HG03039 (cell line): ENCODE results near the gene METTL16.
"Not testable (repeated sequence)": the region's sequence is repeated elsewhere in the genome, so short reads cannot be mapped to it uniquely, and the experiment has no call there.

Source experiments
- ATAC-seq: cut with Tn5 transposase; IDR thresholded peaks from one replicate; pipeline ENCODE4 v1.9.1; 2021; ENCODE audit warnings: mild to moderate bottlenecking, moderate library complexity; ENCODE audit not compliant: unreplicated experiment

METTL16 gene, protein sequence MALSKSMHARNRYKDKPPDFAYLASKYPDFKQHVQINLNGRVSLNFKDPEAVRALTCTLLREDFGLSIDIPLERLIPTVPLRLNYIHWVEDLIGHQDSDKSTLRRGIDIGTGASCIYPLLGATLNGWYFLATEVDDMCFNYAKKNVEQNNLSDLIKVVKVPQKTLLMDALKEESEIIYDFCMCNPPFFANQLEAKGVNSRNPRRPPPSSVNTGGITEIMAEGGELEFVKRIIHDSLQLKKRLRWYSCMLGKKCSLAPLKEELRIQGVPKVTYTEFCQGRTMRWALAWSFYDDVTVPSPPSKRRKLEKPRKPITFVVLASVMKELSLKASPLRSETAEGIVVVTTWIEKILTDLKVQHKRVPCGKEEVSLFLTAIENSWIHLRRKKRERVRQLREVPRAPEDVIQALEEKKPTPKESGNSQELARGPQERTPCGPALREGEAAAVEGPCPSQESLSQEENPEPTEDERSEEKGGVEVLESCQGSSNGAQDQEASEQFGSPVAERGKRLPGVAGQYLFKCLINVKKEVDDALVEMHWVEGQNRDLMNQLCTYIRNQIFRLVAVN

DNA sequence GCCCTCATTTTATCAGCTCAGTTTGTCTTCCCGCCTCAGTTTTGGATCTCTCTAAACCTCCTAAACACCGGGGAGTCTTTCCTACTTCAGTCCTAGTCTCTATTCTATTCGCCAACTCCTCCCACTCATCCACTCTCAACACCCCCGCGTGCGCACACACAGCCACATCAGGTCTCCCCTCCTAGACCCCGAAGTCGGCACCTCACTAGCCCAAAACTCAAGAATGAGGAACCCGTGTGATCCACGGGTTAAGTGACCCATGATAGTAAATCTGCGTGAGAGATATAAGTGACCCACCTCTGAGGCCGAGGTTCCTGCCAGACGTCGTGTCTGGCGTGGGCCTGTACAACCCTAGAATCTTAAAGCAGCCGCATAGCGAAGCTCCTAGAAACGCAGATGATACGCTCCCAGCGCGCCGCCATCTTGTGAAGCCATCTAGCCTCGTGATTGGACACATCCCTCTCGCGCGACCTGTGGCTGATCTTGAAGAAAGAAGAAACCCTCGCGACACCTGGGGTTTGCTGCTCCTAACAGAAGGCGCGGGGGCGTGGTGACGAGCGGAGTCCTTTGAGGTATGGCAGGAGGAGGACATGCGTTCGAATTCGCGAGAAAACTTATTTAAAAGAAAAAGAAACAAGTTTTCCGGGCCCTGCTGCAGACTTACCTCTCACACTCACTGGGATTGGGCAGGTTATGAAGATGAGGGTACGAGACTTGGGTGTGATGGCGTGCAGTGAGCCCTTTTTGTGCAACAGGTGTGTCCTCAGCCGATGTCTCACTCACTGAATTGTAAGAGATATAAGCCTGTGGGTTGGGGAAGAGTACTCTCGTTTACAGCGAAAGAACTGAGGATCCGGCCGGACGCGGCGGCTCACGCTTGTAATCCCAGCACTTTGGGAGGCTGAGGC is at the start of gene METTL16:
TSS of gene METTL16 (minus strand) at position 427 of the 908 bp plus-strand sequence. CDS start 9,557 bp downstream, outside the sequence.
- ATAC-seq = peak; percentile 89

DNA sequence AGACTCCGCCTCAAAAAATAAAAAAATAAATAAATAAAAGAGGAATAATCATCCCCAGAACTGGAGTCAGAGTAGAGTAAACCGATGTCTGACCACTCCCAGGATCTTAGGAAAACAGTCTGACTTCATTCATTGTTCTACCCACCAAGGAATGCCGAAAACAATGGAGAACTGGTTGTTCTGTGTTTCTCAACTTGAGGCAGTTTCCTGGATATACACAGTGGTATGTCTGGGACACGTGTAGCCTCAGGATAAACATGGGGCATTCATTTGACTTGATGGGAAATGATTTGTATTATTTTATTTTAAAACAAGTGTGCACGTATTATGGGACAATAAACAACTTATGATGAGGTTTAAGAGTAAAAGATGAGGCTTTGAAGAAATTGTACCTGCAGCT is 49.0 kb upstream of the METTL16 start:
- ATAC-seq = no peak

DNA sequence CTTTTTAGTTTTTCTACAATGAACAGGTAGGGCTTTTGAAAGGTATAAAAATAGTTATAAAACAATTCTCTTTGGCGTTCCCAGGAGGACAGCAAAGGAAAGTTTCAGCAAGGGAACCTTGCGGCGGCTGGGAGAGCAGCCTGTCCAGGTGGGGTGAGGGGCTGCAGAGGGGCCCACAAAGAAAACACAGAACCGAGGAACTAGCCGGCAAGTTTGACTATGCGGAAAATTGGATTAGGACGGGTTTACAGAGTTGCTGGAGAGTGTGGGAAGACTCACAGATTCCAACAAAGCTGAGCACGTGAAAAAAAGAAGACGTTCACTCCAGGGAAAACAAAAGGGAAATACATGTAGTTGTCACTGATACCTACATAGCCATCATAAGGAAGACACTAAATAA is 40.2 kb upstream of the METTL16 start:
- ATAC-seq = no peak

DNA sequence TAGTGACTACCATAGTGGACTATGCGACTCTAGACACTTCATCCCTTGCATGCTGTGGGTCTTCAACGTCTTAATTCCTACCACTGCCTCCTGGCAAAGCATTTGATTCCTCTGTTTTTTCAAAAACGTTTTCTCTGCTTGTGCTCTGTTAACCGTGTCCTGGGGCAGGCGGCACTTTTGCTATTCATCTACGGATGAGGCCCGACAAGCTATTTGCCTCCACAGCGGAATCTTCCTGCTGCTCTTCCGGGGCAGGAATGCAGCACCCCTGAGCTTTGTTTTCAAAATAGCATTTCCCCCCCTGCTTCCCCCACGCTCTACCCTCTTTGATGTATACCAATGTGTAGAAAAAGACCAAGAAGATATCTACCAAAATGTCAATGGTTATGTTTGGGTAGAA is 39.8 kb upstream of the METTL16 start:
- ATAC-seq = no peak

DNA sequence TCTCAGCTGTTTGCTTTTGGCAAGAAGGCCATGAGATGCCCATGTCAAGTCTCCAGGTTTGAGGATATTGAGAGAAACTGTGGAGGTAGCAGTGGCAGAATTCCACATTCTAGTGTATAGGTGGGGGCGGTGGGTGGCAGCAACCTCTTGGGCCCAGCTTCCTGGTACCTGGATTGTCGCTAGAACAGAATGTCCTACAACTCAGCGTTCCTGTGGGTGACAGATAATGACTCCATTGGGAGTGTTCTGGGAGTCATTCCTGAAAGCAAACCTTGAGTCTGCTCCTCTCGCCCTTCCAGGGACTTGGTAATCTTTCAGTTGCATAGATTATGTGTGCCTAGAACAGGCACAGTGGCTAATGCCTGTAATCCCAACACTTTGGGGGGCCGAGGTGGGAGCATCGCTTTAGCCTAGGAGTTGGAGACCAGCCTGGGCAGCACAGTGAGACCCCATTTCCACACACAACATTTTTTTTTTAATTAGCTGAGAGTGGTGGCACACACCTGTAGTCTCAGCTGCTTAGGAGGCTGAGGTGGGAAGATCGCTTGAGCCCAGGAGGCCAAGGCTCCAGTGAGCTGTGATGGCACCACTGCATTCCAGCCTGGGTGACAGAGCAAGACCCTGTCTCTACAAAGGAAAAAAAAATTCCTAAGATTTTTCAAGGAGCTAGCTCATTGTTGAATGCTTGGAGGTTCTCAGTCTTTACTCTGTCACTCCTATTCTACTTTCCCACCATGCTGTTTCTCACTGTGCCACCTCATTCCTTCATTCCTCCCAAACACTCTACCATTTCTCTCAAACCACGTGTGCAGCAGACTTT is 37.9 kb upstream of the METTL16 start:
- no peak for ATAC-seq

DNA sequence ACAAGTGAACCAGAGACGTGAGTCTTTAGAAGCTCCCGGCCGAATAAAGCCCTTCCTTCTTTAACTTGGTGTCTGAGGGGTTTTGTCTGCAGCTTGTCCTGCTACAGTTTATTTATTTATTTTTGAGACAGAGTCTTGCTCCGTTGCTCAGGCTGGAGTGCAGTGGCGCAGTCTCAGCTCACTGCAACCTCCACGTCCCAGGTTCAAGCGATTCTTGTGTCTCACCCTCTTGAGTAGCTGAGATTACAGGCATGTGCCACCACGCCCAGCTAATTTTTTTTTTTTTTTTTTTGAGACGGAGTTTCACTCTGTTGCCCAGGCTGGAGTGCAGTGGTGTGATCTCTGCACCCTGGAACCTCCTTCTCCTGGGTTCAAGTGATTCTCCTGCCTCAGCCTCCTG is 36.3 kb upstream of the METTL16 start:
- not testable (repeated sequence) for ATAC-seq

DNA sequence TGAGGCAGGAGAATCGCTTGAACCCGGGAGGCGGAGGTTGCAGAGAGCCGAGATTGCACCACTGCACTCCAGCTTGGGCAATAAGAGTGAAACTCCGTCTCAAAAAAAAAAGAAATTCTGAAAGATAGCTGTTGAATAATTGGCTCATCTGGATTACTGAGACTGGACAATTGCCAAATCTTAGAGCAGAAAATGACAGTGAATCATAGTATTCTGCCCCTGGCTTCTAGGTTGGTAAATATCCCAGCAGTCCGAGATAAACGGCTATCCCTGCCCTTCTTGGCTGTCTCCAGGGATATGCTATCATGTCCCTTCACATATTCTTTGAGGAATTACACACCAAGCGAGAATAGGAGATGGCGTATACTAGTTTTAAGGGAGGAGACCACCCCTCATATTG is 35.5 kb upstream of the METTL16 start:
- ATAC-seq = no peak

DNA sequence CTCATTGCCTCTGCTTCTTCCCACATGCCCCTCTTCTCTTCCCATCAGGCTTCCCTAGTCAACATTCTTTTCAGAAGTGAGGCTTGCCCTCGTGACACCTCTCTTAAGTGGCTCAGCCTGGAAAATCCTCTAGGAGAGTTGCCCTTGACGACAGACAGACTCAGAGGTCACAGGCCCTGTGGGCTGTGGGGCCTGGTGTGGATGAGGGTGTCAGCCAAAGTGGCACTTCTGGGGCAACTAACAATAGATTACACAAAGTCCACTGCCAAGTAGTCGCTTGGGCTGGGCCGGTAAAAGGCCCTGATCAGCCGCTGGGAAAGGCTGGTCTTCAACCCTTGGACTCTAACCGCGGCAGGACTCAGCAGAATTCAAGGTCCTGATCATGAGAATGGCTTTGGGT is 33.7 kb upstream of the METTL16 start:
- no peak for ATAC-seq

DNA sequence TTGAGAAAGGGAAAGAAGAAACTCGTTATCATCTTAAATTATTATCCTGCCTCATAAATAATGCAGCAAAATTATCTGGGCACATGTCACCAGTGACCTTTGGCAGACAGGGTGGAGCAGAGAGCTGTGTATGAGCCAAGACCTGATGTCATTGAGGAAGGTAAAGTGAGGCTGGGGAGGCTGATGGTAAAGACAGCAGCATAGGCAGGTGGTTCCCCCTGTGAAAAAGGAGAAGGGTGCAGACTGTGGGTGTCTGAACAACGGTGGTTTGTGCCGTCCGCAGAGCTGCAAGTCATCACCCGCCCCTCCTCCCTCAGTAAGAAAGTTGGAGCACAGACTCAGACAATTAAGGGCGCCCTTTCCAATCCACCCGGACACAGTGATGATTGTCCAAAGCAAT is 30.8 kb upstream of the METTL16 start:
- ATAC-seq = no peak

DNA sequence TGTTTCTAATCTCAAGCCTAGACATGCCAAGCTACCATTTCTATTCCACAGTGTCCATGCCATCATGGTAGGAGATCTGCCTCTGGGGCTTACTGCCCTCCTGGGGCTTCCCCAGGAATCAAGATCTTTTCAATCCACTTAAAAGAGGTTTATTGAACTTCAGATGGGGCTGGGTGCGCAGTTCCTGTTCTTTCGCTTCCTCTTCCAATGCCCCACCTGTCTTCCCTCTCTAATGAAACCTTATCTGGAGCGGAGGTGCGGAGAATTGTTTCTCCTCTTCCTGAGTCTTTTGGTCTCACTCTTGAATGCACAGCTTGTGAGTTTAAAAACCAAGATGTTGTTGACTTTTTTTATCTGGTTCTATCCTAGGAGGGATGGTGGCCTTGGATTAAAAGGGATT is 30.4 kb upstream of the METTL16 start:
- no peak for ATAC-seq

DNA sequence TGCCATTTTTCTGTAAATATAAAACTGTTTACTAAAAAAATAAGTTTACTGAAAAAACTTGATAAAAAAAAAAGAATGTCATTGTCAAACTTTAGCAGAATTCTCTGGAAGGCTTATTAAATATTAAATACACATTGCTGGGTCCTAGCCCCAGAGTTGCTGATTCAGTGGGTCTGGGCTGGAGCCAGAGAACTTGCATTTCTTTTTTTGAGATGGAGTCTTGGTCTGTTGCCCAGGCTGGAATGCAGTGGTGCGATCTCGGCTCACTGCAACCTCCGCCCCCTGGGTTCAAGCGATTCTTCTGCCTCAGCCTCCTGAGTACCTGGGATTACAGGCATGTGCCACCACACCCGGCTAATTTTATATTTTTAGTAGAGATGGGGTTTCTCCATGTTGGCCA is 25.9 kb upstream of the METTL16 start:
- ATAC-seq = not testable (repeated sequence)

DNA sequence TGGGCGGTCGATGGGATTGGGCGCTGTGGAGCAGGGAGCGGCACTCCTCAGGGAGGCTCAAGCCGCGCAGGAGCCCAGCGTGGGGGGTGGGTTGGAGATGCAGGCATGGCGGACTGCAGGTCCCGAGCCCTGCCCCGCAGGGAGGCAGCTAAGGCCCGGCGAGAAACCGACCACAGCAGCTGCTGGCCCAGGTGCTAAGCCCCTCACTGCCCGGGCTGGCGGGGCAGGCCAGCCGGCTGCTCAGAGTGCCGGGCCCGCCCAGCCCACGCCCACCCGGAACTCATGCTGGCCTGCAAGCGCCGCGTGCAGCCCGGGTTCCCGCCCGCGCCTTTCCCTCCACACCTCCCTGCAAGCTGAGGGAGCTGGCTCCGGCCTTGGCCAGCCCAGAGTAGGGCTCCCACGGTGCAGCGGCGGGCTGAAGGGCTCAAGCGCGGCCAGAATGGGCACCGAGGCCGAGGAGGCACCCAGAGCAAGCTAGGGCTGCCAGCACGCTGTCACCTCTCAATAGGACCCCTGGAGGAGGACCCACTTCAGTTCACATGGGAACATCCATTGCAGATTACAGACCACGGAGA is 20.5 kb upstream of the METTL16 start:
- ATAC-seq = no peak

DNA sequence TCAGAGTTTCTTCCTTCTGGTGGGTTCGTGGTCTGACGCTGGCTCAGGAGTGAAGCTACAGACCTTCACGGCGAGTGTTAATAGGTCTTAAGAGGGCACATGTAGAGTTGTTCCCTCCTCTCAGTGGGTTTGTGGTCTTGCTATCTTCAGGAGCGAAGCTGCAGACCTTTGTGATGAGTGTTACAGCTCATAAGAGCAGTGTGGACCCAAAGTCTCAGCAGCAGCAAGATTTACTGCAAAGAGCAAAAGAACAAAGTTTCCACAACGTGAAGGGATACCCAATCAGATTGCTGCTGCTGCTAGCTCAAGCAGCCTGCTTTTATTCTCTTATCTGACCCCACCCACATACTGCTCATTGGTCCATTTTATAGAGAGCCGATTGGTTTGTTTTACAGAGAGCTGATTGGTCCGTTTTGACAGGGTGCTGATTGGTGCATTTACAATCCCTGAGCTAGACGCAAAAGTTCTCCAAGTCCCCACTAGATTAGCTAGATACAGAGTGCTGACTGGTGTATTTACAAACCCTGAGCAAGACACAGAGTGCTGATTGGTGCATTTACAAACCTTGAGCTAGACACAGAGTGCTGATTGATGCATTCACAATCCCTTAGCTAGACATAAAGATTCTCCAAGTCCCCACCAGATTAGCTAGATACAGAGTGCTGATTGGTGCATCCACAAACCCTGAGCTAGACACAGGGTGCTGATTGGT is 19.7 kb upstream of the METTL16 start:
- ATAC-seq = not testable (repeated sequence)

DNA sequence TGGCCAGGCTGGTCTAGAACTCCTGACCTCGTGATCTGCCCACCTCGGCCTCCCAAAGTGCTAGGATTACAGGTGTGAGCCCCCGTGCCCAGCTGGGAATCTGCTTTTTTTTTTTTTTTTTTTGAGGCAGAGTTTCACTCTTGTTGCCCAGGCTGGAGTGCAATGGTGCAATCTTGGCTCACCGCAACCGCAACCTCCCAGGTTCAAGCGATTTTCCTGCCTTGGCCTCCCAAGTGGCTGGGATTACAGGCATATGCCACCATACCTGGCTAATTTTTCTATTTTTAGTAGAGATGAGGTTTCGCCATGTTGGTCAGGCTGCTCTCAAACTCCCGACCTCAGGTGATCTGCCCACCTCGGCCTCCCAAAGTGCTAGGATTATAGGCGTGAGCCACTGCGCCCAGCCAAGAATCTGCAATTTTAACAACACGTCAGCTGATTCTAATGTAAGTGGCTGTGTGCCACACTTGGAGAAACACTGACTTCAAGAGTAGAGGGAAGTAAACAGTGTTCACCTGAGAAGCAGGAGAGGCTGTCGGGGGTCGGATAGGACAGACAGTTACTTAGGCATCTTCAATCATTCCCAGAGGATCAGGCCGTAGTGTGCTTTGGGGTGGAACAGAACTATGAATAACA is 10.2 kb upstream of the METTL16 start:
- ATAC-seq = not testable (repeated sequence)

DNA sequence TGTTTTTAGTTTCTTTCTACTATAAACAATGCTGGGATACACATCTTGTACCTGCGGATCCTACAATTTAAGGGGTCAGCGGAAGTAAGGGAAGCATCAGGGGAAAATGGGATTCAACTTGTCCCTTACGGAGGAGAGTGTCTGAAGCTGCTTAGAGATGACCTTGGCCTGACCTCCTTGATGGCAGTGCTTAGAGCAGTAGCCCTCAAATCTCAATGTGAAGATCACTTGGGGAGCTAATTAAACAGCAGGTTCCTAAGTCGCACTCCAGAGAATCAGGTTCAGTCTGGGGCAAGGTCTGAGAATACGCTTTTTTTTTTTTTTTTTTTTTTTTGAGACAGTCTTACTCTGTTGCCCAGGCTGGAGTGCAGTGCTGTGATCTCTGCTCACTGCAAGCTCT is 9.6 kb upstream of the METTL16 start:
- ATAC-seq = no peak

DNA sequence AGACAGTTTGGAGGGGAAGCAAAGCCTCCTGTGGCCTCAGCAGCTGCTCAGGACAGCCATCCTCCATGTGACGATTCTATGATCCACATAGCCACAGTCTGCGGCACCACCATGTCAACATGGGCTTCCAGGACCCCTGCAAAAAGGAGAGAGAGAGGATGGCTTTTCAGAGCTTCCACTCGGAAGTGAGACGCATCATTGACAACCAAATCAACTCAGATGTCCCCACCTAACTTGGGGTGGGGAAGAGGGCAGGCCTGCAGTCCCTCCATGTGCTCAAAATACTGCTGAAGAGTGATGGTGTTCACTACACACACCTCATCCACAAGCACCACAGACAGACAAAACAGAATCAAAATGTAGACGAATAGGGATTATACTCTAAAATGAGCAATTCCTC is 5.9 kb upstream of the METTL16 start:
- no peak for ATAC-seq

DNA sequence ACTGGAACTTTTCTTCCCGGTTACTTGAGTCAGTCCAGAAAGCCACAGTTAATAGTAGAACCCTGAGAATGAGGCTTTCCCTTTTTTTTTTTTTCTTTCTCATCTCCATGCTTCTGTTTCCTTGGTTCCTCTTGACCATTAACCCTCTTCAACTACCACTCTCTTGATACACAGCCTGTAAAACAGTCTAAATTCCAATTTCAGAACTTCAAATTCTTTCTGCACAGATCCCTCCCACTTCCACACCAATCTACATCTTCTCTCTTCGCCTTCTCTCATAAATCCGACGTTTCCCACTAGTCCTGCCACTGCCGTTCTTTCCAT is 588 bp downstream of the METTL16 start:
- no peak for ATAC-seq

DNA sequence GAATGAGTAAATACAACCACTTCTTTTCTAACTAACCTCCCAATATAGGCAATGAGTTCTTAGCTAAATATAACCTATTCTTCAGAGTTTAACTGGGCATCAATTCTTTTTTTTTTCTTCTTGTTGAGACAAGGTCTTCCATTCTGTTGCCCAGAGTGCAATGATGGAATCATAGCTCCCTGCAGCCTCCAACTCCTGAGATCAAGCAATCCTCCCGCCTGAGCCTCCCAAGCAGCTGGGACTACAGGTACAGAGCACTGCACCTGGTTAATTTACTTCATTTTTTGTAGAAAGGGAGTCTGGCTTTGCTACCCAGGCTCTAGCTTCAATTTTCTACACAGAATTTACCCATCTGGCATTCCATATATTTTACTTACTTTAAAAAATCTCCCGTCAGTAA is 1.1 kb downstream of the METTL16 start:
- no peak for ATAC-seq

DNA sequence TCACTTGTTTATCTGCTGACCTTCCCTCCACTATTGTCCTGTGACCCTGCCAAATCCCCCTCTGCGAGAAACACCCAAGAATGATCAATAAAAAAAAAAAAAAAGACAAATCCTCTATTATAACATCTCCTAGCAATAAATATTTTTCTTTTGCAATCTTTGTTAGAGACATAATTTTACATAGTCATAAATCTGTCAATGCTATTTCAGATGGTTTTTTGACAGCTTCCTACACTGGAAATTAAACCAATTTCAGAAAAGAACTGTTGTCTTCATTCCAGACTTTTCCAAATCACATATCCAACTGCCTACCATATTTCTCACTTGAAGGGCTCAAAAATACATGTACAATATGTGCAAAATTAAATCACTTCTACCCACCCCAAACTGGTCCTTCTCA is 3.7 kb downstream of the METTL16 start:
- ATAC-seq = no peak
